Hindlimb muscle (tissue), 1 donor: ENCODE data around the gene ARF6. TPM values are rescaled to one million over a fixed set of nuclear protein-coding genes. Genes with fewer than 3 reads are reported as not detected.
"Not testable (repeated sequence)": the region's sequence is repeated elsewhere in the genome, so short reads cannot be mapped to it uniquely, and the experiment has no call there.

Source experiments
- DNase-seq: peaks from one replicate; pipeline ENCODE4 v3.0.0-alpha.2; 2013
- polyA plus RNA-seq: library from polyadenylated mRNA; unstranded; fragments of 120-200 nt; gene quantifications from one replicate; pipeline ENCODE4 v1.2.1, GENCODE V29; 2013; ENCODE audit not compliant: insufficient read length

The ARF6 gene
- polyA plus RNA-seq, 1 donor = 32.4 TPM

- no peak for DNase-seq
Observed at GRCh38 chr14:49907186-49907585, 14.3 kb downstream of the ARF6 start.

DNA sequence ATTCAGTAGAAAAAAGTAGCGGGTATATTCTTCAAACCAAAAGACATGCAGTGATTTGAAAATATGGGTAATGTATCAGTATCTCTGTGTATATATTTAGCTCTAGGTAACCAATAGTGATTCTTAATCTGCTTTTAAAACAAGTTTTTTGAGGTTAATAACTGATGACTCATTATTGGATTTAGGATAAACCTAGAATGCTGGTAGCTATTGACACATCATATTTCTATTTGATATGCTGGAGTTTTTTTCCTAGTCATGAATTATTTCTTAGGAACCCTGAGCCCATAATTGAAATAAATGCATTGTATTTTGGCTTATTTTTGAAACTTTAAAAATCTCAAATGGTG is 15.5 kb downstream of the ARF6 start:
- no peak for DNase-seq

- DNase-seq = no peak
Observed at GRCh38 chr14:49909016-49909415, 16.1 kb downstream of the ARF6 start.

- no peak for DNase-seq
Observed at GRCh38 chr14:49915085-49915484, 22.2 kb downstream of the ARF6 start.

GRCh38 chr14:49918706-49919105 is 25.8 kb downstream of the ARF6 start:
- no peak for DNase-seq

DNA sequence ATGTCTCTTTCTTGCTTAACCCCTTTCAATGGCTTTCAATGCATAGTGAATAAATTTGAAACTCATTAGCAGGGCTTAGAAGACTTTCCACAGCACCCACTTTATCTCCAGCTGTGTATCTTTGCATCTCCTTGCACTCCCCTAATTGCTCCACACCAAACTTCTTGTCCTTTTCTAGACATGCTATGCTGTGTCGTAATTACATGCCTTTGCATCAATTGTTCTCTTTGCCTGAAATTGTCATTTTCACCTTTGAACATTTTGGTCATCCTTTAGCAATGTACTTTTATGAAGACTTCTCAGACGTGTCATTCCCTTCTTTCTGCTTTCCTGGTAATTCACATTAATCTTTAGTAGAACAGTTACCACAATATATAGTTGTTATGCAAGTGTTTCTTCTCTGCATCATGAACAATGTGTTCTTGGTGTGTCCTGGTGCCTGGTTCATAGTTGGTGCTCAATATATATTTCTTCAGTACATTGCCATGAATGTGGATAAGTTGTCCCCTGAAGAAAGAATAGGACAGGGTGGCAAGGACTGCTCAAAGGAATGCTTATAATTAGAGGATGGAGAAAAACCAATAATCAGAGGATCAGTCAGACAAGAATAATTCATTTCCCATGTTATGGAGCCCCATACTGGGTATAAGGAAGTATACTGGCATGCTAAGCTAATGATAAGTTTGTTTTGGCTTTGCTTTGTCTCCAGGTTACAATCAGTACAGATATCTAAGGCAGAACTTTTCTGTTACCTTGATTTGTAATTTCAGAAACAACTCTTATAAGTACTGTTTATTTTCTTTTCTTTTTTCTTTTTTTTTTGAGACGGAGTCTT is 27.2 kb downstream of the ARF6 start:
- DNase-seq = no peak

DNA sequence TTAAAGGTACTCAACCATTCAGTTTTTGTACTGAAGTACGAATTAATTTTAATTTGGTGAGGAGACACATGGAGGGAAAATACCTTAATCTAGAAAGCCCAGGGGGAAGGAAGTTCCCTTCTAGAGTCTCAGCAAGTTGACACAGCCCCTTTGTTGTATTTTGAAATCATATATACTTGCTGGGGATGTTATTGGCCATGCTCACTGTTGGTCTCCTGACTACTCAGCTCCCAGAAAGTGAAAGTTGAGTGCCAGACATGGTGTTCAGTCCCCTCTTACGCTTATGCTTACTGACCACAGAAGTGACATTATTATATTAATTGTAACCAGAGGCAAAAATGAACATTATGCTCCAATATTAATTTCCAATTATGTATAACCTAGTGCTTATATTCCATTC is 28.1 kb downstream of the ARF6 start:
- DNase-seq = no peak

GRCh38 chr14:49921401-49921800 is 28.5 kb downstream of the ARF6 start:
- no peak for DNase-seq

GRCh38 chr14:49923442-49923841 is 30.6 kb downstream of the ARF6 start:
- DNase-seq = no peak

- no peak for DNase-seq
Observed at GRCh38 chr14:49923881-49924280, 31.0 kb downstream of the ARF6 start.

DNA sequence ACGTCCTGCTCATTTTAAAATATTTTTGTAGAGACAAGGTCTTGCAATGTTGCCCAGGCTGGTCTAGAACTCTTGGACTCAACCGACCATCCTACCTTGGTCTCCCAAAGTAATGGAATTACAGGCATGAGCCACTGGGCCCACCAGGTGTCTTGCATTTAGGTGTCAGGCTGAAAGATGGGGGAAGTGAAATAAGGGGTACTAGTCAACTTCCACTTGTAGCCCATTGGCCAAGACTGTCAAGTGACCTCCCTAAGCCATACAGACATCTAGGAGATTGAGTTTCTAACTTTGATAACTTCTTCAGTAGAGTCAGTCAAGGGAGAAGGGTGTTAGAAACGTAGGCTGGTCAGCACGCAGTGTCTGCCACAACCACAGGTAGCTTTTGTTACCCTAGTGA is 32.0 kb downstream of the ARF6 start:
- no peak for DNase-seq

DNA sequence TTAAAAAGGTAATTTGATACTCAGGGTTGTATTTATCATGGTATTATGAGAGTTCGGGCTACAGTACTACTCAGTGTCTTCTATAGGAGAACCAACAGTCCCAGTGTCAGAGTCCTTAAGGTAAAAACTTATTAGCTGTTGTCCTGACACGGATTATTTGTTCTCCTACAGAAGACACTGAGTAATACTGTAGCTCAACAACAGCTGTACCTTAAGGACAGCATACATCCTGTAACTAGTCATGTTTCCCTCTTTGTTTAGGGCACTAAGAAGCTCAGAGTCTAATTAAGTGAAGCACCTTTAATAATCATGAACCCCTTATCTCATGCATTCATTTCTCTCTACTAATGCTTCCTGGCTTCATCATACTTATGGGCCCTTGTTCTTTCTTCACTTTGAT is 33.9 kb downstream of the ARF6 start:
- DNase-seq = no peak

GRCh38 chr14:49928015-49928414 is 35.1 kb downstream of the ARF6 start:
- DNase-seq = no peak

GRCh38 chr14:49930720-49931119 is 37.8 kb downstream of the ARF6 start:
- no peak for DNase-seq

- DNase-seq = no peak
Observed at GRCh38 chr14:49931523-49931922, 38.6 kb downstream of the ARF6 start.

DNA sequence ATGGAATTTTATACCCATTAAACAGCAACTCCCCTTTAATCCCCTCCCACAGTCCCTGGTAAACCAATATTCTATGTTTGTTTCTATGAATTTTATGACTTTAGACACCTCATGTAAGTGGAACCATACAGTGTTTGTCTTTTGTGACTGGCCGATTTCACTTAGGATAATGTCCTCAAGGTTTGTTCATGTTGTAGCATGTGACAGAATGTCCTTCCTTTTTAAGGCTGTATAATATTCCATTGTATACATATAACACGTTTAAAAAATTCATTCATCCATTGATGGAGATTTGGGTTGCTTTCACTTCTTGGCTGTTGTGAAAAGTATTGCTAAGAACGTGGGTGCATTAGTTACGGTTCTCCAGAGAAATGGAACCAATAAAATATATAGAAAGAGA is 40.2 kb downstream of the ARF6 start:
- no peak for DNase-seq

- DNase-seq = no peak
Observed at GRCh38 chr14:49933704-49934103, 40.8 kb downstream of the ARF6 start.

GRCh38 chr14:49934646-49935045 is 41.8 kb downstream of the ARF6 start:
- no peak for DNase-seq

DNA sequence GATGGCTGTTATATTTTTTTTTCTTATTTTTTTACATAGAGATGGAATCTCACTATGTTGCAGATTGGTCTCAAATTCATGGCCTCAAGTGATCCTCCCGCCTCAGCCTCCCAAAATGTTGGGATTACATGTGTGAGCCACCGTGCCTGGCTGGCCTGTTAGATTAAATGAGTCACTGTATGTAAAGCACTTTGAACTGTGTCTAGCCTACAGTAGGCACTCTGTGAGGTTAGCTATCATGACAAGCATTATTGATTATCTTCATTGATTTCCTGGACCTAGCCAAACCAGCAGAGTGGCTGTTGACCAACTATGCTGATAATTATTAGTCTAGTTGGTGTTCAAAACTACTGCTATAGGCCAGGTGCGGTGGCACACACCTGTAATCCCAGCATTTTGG is 42.6 kb downstream of the ARF6 start:
- DNase-seq = no peak

DNA sequence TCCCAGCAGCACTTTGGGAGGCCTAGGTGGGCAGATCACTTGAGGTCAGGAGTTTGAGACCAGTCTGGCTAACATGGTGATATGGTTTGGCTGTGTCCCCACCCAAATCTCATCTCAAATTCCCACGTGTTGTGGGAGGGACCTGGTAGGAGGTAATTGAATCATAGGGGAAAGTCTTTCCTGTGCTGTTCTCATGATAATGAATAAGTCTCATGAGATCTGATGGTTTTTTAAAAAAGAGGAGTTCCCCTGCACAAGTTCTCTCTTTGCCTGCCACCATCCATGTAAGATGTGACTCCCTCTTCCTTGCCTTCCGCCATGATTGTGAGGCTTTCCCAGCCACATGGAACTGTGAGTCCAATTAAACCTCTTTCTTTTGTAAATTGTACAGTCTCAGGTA is 43.4 kb downstream of the ARF6 start:
- DNase-seq = not testable (repeated sequence)

GRCh38 chr14:49936882-49937281 is 44.0 kb downstream of the ARF6 start:
- not testable (repeated sequence) for DNase-seq

DNA sequence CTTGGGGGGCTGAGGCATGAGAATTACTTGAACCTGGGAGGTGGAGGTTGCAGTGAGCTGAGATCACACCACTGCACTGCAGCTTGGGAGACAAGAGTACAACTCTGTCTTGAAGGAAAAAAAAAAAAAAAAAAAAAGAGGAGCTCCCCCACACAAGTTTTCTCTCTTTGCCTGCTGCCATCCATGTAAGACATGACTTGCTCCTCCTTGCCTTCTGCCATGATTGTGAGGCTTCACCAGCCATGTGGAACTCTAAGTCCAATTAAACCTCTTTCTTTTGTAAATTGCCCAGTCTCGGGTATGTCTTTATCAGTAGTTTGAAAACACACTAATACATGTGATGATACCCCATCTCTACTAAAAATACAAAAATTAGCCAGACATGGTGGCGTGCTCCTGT is 46.3 kb downstream of the ARF6 start:
- not testable (repeated sequence) for DNase-seq

- DNase-seq = no peak
Observed at GRCh38 chr14:49939884-49940510, 47.1 kb downstream of the ARF6 start.

DNA sequence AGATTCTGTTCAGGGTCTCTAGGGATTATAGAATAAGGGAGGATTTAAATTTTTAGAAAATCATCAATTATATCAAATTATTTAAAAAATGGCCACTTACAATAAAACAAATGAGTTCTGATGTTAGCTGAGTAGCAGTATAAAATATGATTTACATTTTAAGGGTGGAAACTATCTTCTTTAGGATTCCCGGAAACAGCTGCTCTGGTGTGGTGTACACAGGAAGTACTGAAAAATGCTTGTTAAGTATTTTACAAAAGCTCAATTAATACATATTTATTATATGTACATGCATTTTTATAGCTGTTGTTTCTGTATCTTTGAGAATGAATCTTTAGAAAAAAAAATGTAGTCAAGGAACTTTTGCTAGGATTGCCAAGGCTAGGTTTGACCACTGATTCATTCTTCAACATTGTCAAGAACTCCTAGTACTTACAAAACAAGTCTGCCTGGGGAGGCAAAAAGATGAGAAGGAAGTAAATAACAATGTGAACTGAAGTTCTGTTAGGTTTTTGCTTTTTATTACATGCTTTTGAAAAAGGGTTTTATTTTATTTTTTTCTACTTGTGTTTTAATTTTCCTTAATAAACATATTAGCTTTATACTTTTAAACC is 48.0 kb downstream of the ARF6 start:
- DNase-seq = no peak
